ENCODE measurements around the gene CCNK. TPM values are rescaled to one million over a fixed set of nuclear protein-coding genes. Genes with fewer than 3 reads are reported as not detected.

Gene CCNK
- total RNA-seq, 4 donors from 2014 or later, result 23.4 to 66.3 (median 39.0) TPM

GRCh38 chr14:99513946-99514551, 32.8 kb downstream of the CCNK start:
- Histone ChIP-seq H3K27ac (no peak overlapping the region), H3K36me3 (peaks cover 59% of the 10 kb centered on the region), H3K4me1 (peaks cover 14% of the 10 kb centered on the region), H3K27me3 (no peaks in the 10 kb centered on the region), H3K4me3 (no peak overlapping the region), H3K9me3 (no peaks in the 10 kb centered on the region)
- TF ChIP-seq EP300 (IDR thresholded peaks at IDR 0.05), result no peak
- no peak for TF ChIP-seq POLR2A (IDR thresholded peaks at IDR 0.05)
- TF ChIP-seq CTCF (IDR thresholded peaks at IDR 0.05), result no peak
- no peak for TF ChIP-seq POLR2AphosphoS5 (IDR thresholded peaks at IDR 0.05)
- DNase-seq (ENCODE audit: low spot score in 2 of 2), result peak in 1 of 2 donors; percentile 80
- 59% methylated on average over 11 of the region's 13 CpGs for WGBS

GRCh38 chr14:99514552-99515300, 33.5 kb downstream of the CCNK start:
- H3K36me3 ChIP-seq, result peaks cover 52% of the 10 kb centered on the region
- H3K4me1 ChIP-seq, result peaks cover 14% of the 10 kb centered on the region
- H3K9me3 ChIP-seq, result no peaks in the 10 kb centered on the region
- no peak overlapping the region for H3K4me3 ChIP-seq
- H3K27ac ChIP-seq, result no peak overlapping the region
- H3K27me3 ChIP-seq, result no peaks in the 10 kb centered on the region
- WGBS, result 91% methylated on average over 11 of the region's 20 CpGs
- TF ChIP-seq POLR2A (IDR thresholded peaks at IDR 0.05) (no peak), POLR2AphosphoS5 (IDR thresholded peaks at IDR 0.05) (no peak), CTCF (IDR thresholded peaks at IDR 0.05) (no peak), EP300 (IDR thresholded peaks at IDR 0.05) (no peak)
- peak; percentile 60 to 80 for DNase-seq (ENCODE audit: low spot score in 2 of 2)

GRCh38 chr14:99515301-99516155, 34.3 kb downstream of the CCNK start:
- Histone ChIP-seq H3K27me3 (no peaks in the 10 kb centered on the region), H3K9me3 (no peaks in the 10 kb centered on the region), H3K4me3 (no peak overlapping the region), H3K27ac (no peak overlapping the region), H3K4me1 (peaks cover 14% of the 10 kb centered on the region), H3K36me3 (peaks cover 45% of the 10 kb centered on the region)
- TF ChIP-seq EP300 (IDR thresholded peaks at IDR 0.05), result no peak
- TF ChIP-seq CTCF (IDR thresholded peaks at IDR 0.05), result no peak
- TF ChIP-seq POLR2A (IDR thresholded peaks at IDR 0.05), result no peak
- TF ChIP-seq POLR2AphosphoS5 (IDR thresholded peaks at IDR 0.05), result no peak
- DNase-seq (ENCODE audit: low spot score in 2 of 2), result peak; percentile 61 to 77
- WGBS, result 88% methylated on average over 8 of the region's 27 CpGs

- no peaks in the 10 kb centered on the region for H3K27me3 ChIP-seq
- TF ChIP-seq EP300 (IDR thresholded peaks at IDR 0.05) (no peak), POLR2A (IDR thresholded peaks at IDR 0.05) (no peak), POLR2AphosphoS5 (IDR thresholded peaks at IDR 0.05) (no peak), CTCF (IDR thresholded peaks at IDR 0.05) (no peak)
Measured at GRCh38 chr14:99516156-99516870, 35.1 kb downstream of the CCNK start.

More at GRCh38 chr14:99516156-99516870, 35.1 kb downstream of the CCNK start:
- DNase-seq (ENCODE audit: low spot score in 2 of 2), result peak; percentile 60 to 70
- H3K9me3 ChIP-seq, result no peaks in the 10 kb centered on the region
- H3K36me3 ChIP-seq, result peaks cover 39% of the 10 kb centered on the region
- WGBS, result 89% methylated on average over 11 of the region's 24 CpGs
- H3K4me1 ChIP-seq, result peaks cover 14% of the 10 kb centered on the region
- H3K4me3 ChIP-seq, result no peak overlapping the region
- H3K27ac ChIP-seq, result no peak overlapping the region

All from suprapubic skin (tissue), 4 donors.